HepG2 (cell line): ENCODE measurements around the gene VPS4B. TPM values are rescaled to one million over a fixed set of nuclear protein-coding genes. Genes with fewer than 3 reads are reported as not detected.
A peak's percentile ranks its signal among the peaks of the same experiment; 100 is the strongest.

Experiments
- CBFB ChIP-seq: sonication (generic); formaldehyde crosslinking; IDR thresholded peaks from 2 replicates; pipeline ENCODE4 v1.4.0; 2020; ENCODE audit warnings: missing genetic modification reagents
- FOXP1 ChIP-seq, 2 experiments: fragments of 450-650 bp in 1 of 2; IDR thresholded peaks; 2 replicates each; pipeline ENCODE4 v1.6.1; 2017 to 2018; ENCODE audit warnings: antibody characterized with exemption in 1 of 2
- KAT2B ChIP-seq: fragments of 150-350 bp; IDR thresholded peaks from 2 replicates; pipeline ENCODE4 v1.6.1; 2014; ENCODE audit warnings: low read depth, low read length, borderline replicate concordance
- MEF2D ChIP-seq: sonication (generic); formaldehyde crosslinking; IDR thresholded peaks from 2 replicates; pipeline ENCODE4 v1.5.1; 2020; ENCODE audit warnings: mild to moderate bottlenecking, missing genetic modification reagents
- RCOR2 ChIP-seq: IDR thresholded peaks from 2 replicates; pipeline ENCODE4 v1.6.1; 2016; ENCODE audit warnings: missing biosample characterization, missing genetic modification reagents
- SMYD3 ChIP-seq: sonication (generic); formaldehyde crosslinking; IDR thresholded peaks from 2 replicates; pipeline ENCODE4 v1.8.1; 2023; ENCODE audit warnings: mild to moderate bottlenecking, missing genetic modification reagents
- TIGD3 ChIP-seq: sonication (generic); formaldehyde crosslinking; IDR thresholded peaks from 2 replicates; pipeline ENCODE4 v1.5.1; 2020; ENCODE audit warnings: mild to moderate bottlenecking, missing genetic modification reagents, borderline replicate concordance
- TMF1 ChIP-seq: sonication (generic); formaldehyde crosslinking; IDR thresholded peaks from 2 replicates; pipeline ENCODE4 v1.8.1; 2022; ENCODE audit warnings: low read depth, missing genetic modification reagents
- XRCC5 ChIP-seq: fragments of 200-400 bp; formaldehyde crosslinking; optimal IDR thresholded peaks from 2 replicates; pipeline ENCODE3; 2017; ENCODE audit warnings: mild to moderate bottlenecking, low read length
- ZNF30 ChIP-seq: sonication (generic); formaldehyde crosslinking; IDR thresholded peaks from 2 replicates; pipeline ENCODE4 v1.5.0; 2020; ENCODE audit warnings: mild to moderate bottlenecking, missing genetic modification reagents
- ZNF331 ChIP-seq: sonication (generic); formaldehyde crosslinking; IDR thresholded peaks from 2 replicates; pipeline ENCODE4 v1.4.0; 2020; ENCODE audit warnings: missing genetic modification reagents
- ZNF33B ChIP-seq: sonication (generic); formaldehyde crosslinking; IDR thresholded peaks from 2 replicates; pipeline ENCODE4 v1.5.1; 2020; ENCODE audit warnings: mild to moderate bottlenecking, missing genetic modification reagents
- ZSCAN9 ChIP-seq: IDR thresholded peaks from 2 replicates; pipeline ENCODE4 v1.6.1; 2016; ENCODE audit warnings: borderline replicate concordance
- polyA plus RNA-seq, 8 experiments: library from polyadenylated mRNA; depleted of rRNA in 3 of 8; stranded (reverse) in 7 of 8; unstranded in 1 of 8; fragments of >200 nt; fragmentation: Illumina TruSeq in 4 of 8; extraction: Trizol in 4 of 8; gene quantifications; 2 replicates each; pipeline versions ENCODE4 v1.2.1 to v1.2.3, GENCODE V29; 2011 to 2016; ENCODE audit warnings: low read depth in 4 of 8, missing spikeins in 1 of 8, mixed read lengths in 1 of 8; ENCODE audit not compliant: insufficient read depth in 1 of 8
- total RNA-seq, 5 experiments: library from RNA; depleted of rRNA; stranded (reverse); fragments of >200 nt; fragmentation: Illumina TruSeq; extraction: Trizol; gene quantifications; 2 replicates each; pipeline ENCODE4 v1.2.3, GENCODE V29; 2016; ENCODE audit warnings: low read depth in 1 of 5
- TF ChIP-seq, protein P1 (sequence below): sonication (generic); formaldehyde crosslinking; IDR thresholded peaks from one replicate; pipeline ENCODE4 v1.5.1; 2020; ENCODE audit warnings: mild to moderate bottlenecking, missing genetic modification reagents; ENCODE audit errors: not compliant biosample characterization
- TF ChIP-seq, protein P2 (sequence below): sonication (generic); formaldehyde crosslinking; IDR thresholded peaks from 2 replicates; pipeline ENCODE4 v1.4.0; 2020; ENCODE audit warnings: missing genetic modification reagents, mild to moderate bottlenecking, borderline replicate concordance

The VPS4B gene
- total and polyA plus RNA-seq, 2 of the 13 experiments (the other 11 are each of a cell fraction or from before 2014, with no cell fraction given): 12.8 to 25.9 TPM

DNA sequence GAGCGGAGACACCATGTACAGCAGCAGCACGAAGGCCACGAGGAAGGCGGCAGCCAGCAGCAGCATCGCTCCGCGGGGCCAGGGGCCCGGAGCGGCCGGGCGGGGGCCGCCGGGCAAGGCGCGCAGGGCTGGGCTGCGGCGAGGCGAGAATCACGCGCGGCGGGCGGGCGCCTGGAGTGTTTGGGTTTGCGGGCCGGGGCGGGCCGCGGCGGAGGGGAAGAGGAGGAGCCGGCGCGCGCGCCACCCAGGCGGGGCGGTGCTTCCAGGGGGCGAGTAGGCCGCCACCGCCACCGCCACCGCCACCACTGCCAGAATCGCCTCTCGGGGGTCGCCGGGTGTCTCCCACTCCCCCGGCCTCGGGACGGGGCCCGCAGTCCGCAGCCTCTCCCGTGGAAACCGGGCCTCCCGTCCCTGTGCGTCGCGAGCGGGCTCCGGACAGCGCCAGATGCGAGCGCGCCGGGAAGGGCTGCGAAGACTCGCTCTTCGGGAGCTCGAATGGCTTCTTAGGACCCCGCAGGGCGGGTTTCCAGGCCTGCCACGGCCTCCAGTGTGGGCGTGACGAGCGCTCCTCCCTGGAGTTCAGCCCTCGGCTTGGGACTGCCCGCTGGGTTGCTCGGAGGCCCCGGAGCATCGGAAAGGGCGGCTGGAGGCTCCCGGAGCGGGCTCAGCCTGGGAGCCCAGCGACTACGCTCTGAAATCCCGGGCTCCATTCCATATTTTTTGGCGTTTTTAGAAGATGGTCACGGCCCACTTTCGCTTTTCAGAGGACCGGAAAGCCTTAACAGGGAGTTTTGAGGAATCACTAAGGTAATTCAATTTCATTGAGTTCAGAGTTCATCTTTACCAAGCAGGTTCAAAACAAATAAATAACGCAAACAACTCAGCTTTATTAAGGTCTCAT, 55.0 kb downstream of the VPS4B start, which contains the start of gene KDSR (continued):
- TF ChIP-seq TIGD3 (no peak), TMF1 (peak; percentile 86; the same call in 1 of the 2 replicates), FOXP1 (IDR thresholded peaks at IDR 0.05) (no peak), FOXP1 (CRISPR knock-in tag; IDR thresholded peaks at IDR 0.05) (peak; percentile 42; the same call in 1 of the 2 replicates), ZNF33B (peak; percentile 55; the same call in 1 of the 2 replicates), RCOR2 (CRISPR knock-in tag) (peak; percentile 48; the same call in 1 of the 2 replicates), XRCC5 (peak; percentile 100), ZNF331 (CRISPR knock-in tag) (peak; percentile 83), ZNF30 (CRISPR knock-in tag) (0 out of 2 replicates have a peak, but pooled peaks have one; percentile 26), CBFB (CRISPR knock-in tag) (0 out of 2 replicates have a peak, but pooled peaks have one; percentile 72), KAT2B (no peak), ZSCAN9 (CRISPR knock-in tag) (peak; percentile 82; the same call in 1 of the 2 replicates), SMYD3 (0 out of 2 replicates have a peak, but pooled peaks have one; percentile 25), MEF2D (CRISPR knock-in tag) (peak; percentile 42; the same call in 1 of the 2 replicates)
- TF ChIP-seq, protein P1, sequence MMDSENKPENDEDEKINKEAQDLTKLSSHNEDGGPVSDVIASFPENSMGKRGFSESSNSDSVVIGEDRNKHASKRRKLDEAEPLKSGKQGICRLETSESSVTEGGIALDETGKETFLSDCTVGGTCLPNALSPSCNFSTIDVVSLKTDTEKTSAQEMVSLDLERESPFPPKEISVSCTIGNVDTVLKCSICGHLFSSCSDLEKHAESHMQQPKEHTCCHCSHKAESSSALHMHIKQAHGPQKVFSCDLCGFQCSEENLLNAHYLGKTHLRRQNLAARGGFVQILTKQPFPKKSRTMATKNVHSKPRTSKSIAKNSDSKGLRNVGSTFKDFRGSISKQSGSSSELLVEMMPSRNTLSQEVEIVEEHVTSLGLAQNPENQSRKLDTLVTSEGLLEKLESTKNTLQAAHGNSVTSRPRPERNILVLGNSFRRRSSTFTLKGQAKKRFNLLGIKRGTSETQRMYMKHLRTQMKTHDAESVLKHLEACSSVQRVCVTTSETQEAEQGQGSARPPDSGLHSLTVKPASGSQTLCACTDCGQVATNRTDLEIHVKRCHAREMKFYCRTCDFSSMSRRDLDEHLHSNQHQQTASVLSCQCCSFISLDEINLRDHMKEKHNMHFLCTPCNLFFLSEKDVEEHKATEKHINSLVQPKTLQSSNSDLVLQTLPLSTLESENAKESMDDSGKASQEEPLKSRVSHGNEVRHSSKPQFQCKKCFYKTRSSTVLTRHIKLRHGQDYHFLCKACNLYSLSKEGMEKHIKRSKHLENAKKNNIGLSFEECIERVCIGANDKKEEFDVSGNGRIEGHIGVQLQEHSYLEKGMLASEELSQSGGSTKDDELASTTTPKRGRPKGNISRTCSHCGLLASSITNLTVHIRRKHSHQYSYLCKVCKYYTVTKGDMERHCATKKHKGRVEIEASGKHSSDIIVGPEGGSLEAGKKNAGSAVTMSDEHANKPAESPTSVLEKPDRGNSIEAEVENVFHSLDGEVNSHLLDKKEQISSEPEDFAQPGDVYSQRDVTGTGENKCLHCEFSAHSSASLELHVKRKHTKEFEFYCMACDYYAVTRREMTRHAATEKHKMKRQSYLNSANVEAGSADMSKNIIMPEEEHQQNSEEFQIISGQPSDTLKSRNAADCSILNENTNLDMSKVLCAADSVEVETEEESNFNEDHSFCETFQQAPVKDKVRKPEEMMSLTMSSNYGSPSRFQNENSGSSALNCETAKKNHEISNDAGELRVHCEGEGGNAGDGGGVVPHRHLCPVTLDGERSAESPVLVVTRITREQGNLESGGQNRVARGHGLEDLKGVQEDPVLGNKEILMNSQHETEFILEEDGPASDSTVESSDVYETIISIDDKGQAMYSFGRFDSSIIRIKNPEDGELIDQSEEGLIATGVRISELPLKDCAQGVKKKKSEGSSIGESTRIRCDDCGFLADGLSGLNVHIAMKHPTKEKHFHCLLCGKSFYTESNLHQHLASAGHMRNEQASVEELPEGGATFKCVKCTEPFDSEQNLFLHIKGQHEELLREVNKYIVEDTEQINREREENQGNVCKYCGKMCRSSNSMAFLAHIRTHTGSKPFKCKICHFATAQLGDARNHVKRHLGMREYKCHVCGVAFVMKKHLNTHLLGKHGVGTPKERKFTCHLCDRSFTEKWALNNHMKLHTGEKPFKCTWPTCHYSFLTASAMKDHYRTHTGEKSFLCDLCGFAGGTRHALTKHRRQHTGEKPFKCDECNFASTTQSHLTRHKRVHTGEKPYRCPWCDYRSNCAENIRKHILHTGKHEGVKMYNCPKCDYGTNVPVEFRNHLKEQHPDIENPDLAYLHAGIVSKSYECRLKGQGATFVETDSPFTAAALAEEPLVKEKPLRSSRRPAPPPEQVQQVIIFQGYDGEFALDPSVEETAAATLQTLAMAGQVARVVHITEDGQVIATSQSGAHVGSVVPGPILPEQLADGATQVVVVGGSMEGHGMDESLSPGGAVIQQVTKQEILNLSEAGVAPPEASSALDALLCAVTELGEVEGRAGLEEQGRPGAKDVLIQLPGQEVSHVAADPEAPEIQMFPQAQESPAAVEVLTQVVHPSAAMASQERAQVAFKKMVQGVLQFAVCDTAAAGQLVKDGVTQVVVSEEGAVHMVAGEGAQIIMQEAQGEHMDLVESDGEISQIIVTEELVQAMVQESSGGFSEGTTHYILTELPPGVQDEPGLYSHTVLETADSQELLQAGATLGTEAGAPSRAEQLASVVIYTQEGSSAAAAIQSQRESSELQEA (CRISPR knock-in tag): peak; percentile 89
- TF ChIP-seq, protein P2, sequence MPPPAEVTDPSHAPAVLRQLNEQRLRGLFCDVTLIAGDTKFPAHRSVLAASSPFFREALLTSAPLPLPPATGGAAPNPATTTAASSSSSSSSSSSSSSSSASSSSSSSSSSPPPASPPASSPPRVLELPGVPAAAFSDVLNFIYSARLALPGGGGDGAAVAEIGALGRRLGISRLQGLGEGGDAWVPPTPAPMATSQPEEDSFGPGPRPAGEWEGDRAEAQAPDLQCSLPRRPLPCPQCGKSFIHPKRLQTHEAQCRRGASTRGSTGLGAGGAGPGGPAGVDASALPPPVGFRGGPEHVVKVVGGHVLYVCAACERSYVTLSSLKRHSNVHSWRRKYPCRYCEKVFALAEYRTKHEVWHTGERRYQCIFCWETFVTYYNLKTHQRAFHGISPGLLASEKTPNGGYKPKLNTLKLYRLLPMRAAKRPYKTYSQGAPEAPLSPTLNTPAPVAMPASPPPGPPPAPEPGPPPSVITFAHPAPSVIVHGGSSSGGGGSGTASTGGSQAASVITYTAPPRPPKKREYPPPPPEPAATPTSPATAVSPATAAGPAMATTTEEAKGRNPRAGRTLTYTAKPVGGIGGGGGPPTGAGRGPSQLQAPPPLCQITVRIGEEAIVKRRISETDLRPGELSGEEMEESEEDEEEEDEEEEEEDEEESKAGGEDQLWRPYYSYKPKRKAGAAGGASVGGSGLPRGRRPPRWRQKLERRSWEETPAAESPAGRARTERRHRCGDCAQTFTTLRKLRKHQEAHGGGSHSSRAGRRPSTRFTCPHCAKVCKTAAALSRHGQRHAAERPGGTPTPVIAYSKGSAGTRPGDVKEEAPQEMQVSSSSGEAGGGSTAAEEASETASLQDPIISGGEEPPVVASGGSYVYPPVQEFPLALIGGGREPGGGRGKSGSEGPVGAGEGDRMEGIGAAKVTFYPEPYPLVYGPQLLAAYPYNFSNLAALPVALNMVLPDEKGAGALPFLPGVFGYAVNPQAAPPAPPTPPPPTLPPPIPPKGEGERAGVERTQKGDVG (CRISPR knock-in tag): peak; percentile 48; the same call in 1 of the 2 replicates
